ENCODE results near the gene SUPT4H1. TPM values are rescaled to one million over a fixed set of nuclear protein-coding genes. Genes with fewer than 3 reads are reported as not detected.

The SUPT4H1 gene
- total RNA-seq, 2 donors from 2014 or later = 117 to 147 TPM

DNA sequence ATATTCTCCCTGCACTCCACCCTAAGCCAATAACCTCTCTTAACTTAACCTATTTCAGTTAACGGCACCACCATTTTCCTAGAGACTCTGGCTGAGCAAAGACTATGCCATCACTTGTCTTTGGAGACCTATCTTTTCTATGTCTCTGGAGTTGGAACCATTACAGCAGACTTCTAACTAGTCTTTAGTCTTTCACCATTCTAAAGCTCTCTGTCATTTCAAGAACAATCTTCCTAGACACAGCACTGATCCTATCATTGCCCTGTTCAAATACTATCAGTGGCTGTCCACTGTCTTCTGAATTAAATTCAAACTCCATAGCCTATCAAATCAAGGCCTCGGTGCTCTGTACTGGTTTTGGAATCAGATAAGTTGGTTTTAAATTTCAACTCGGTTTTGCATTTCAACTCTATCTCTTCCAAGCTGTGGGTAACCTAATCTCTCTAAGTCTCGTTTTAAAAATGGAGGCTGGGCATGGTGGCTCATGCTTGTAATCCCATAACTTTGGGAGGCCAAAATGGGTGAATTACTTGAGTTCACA, 33.4 kb upstream of the SUPT4H1 start:
- H3K4me3 Mint-ChIP-seq = no peak overlapping the region
- H3K4me1 Mint-ChIP-seq = peaks cover 11% of the 10 kb centered on the region
- no peak overlapping the region for H3K27ac Mint-ChIP-seq
- H3K27me3 Mint-ChIP-seq = no peaks in the 10 kb centered on the region
- no peaks in the 10 kb centered on the region for H3K9me3 Mint-ChIP-seq
- no peaks in the 10 kb centered on the region for H3K36me3 Mint-ChIP-seq (ENCODE audit: low read depth)
- no peak for ATAC-seq (replicated peaks)

DNA sequence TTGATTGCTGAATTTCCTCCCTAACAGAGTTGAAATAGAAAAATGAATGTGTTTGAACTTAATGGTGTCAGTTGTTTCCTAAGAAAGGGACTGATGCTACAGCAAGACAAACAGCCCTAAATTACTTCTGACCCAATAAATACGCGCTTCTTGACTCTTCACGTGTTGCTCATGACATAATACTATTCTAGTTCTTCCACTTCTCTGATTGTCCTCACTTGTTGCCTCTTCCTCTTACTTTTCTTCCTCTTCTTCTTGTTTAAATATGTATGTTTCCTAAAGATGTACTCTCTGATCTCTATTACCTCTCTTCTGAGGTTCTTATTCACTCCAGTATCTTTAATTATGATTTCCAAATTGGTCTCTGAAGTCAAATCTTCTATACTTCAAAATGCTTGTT, 32.9 kb upstream of the SUPT4H1 start:
- Mint-ChIP-seq H3K9me3 (no peaks in the 10 kb centered on the region), H3K27ac (no peak overlapping the region), H3K4me3 (no peak overlapping the region), H3K36me3 (ENCODE audit: low read depth) (no peaks in the 10 kb centered on the region), H3K27me3 (no peaks in the 10 kb centered on the region), H3K4me1 (peaks cover 11% of the 10 kb centered on the region)
- no peak for ATAC-seq (replicated peaks)

DNA sequence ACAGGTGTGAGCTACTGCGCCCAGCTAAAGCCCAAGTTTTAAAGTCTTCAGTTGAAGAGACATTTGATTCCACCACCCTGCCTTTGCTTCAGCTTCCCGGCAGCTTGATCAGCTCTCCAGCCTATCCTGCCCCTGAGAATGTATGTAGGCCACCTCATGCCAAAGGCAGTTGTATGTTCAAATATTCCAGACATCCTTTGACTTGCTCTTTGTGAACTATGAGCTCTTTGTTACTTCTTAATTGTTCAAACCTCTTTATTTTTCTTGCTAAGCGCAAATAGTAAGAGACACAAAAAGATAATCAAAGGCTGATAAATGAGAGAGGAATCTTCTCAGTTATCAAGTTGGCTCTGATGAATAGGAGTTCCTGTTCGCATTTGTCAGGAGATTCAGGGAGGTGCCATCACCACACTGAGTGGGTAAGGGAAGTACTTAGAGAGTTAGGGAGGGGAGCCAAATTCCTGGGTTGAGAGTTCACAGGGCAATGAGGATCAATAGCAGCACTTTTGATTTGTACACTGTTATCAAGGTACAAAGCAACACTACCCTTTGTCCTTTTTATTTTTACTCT, 32.0 kb upstream of the SUPT4H1 start:
- Mint-ChIP-seq H3K4me1 (peaks cover 17% of the 10 kb centered on the region), H3K27ac (no peak overlapping the region), H3K4me3 (no peak overlapping the region), H3K36me3 (ENCODE audit: low read depth) (no peaks in the 10 kb centered on the region), H3K27me3 (no peaks in the 10 kb centered on the region), H3K9me3 (no peaks in the 10 kb centered on the region)
- ATAC-seq (replicated peaks) = no peak

DNA sequence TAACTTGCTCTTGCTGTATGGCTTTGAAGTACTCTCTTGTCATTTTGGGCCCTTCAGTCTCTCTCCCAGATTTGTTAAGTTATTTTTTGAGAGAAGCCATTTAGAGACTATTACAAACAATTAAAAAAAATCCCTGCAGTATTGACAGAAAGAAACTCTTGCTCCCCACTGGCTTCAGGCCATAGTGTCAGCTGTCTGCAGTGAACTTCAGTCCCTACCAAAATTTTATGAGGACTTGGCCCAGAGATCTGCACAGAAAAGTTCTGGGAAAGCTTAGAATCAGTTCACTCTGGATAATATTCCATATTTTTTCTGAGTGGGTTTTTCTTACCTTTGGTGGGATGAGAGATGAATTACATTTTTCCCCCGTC, 30.9 kb upstream of the SUPT4H1 start:
- H3K36me3 Mint-ChIP-seq (ENCODE audit: low read depth) = no peaks in the 10 kb centered on the region
- H3K9me3 Mint-ChIP-seq = no peaks in the 10 kb centered on the region
- H3K27me3 Mint-ChIP-seq = no peaks in the 10 kb centered on the region
- no peak for ATAC-seq (replicated peaks)
- H3K4me1 Mint-ChIP-seq = peaks cover 17% of the 10 kb centered on the region
- H3K4me3 Mint-ChIP-seq = peak overlapping the region; percentile 33
- H3K27ac Mint-ChIP-seq = peak overlapping the region; percentile 39

- Mint-ChIP-seq H3K9me3 (no peaks in the 10 kb centered on the region), H3K4me3 (peak overlapping the region; percentile 33), H3K4me1 (peaks cover 17% of the 10 kb centered on the region), H3K36me3 (ENCODE audit: low read depth) (no peaks in the 10 kb centered on the region), H3K27ac (peak overlapping the region; percentile 39), H3K27me3 (no peaks in the 10 kb centered on the region)
- peak; percentile 91 for ATAC-seq (replicated peaks)
These were observed 30.3 kb upstream of the SUPT4H1 start for GRCh38 chr17:58382108-58382871.

GRCh38 chr17:58381124-58382035, 29.4 kb upstream of the SUPT4H1 start:
- Mint-ChIP-seq H3K4me1 (peaks cover 17% of the 10 kb centered on the region), H3K9me3 (no peaks in the 10 kb centered on the region), H3K27ac (peak overlapping the region; percentile 65), H3K36me3 (ENCODE audit: low read depth) (no peaks in the 10 kb centered on the region), H3K4me3 (peak overlapping the region; percentile 33), H3K27me3 (no peaks in the 10 kb centered on the region)
- no peak for ATAC-seq (replicated peaks)

DNA sequence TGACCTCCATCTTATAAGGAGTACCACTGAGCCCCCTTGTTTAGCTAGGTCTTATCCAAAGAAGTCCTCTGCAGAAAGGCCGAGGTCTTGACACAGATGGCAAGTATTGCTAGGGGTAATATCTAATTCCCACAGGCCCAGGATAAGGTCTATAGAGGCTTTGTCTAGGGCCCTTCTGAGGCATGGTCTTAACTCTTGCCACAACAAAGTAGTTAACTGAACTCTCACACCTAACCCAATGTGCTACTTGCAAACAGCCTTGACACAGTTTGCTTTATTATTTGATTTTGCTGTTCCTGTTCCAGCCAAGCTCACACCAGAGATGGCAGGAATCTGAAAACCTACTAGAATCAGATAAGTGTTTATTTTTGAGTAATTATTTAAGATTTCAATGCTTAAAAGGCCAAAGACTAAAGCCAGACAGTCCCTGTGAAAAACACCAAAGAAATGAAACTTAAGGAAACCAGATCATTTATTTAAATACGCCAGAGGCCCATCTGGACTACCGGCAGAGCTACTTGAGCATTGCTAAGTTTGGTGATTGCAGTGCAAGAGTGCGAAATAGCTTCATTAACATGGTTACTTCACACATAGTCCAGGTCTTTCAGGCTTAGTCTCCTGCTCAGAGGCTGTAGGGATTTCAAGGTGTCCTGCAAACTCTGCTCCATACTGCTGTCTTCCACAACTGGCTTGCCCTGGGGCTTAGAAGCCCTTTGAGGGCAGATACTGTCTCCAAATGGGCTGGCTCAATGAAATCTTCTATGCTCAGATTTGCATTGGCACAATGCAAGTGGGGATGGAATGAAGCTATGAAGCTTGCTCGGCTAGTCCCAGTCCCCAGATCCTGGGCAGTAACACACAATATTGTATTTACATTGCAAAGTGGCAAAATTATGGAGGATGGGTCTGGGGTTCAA, 28.5 kb upstream of the SUPT4H1 start:
- Mint-ChIP-seq H3K4me3 (no peak overlapping the region), H3K27me3 (no peaks in the 10 kb centered on the region), H3K4me1 (peaks cover 17% of the 10 kb centered on the region), H3K27ac (no peak overlapping the region), H3K9me3 (no peaks in the 10 kb centered on the region), H3K36me3 (ENCODE audit: low read depth) (no peaks in the 10 kb centered on the region)
- no peak for ATAC-seq (replicated peaks)

DNA sequence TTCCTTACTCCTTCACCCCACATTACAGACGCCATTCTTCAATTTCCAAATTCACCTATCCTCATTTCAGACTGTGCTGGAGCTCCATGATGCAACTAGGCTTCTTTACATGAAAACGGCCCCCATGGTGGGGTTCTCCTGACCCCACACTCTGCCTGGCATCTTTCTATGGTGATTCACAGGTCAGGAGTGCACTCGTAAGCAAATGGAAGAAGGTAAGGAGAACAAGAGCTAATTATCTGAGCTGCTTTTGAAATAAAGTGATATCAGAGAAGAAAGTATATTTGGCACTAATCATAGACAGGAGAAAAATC, 27.5 kb upstream of the SUPT4H1 start:
- Mint-ChIP-seq H3K4me1 (peaks cover 17% of the 10 kb centered on the region), H3K4me3 (peak overlapping the region; percentile 45), H3K36me3 (ENCODE audit: low read depth) (no peaks in the 10 kb centered on the region), H3K27ac (peak overlapping the region; percentile 67), H3K9me3 (no peaks in the 10 kb centered on the region), H3K27me3 (no peaks in the 10 kb centered on the region)
- no peak for ATAC-seq (replicated peaks)

- Mint-ChIP-seq H3K4me3 (peak overlapping the region; percentile 45), H3K27me3 (no peaks in the 10 kb centered on the region), H3K36me3 (ENCODE audit: low read depth) (no peaks in the 10 kb centered on the region), H3K4me1 (peaks cover 17% of the 10 kb centered on the region), H3K9me3 (no peaks in the 10 kb centered on the region), H3K27ac (peak overlapping the region; percentile 67)
- no peak for ATAC-seq (replicated peaks)
These were observed 26.9 kb upstream of the SUPT4H1 start for GRCh38 chr17:58378733-58379510.

- H3K4me1 Mint-ChIP-seq = peaks cover 16% of the 10 kb centered on the region
- no peak for ATAC-seq (replicated peaks)
- H3K27me3 Mint-ChIP-seq = no peaks in the 10 kb centered on the region
These were observed 25.7 kb upstream of the SUPT4H1 start for GRCh38 chr17:58377661-58378060.

DNA sequence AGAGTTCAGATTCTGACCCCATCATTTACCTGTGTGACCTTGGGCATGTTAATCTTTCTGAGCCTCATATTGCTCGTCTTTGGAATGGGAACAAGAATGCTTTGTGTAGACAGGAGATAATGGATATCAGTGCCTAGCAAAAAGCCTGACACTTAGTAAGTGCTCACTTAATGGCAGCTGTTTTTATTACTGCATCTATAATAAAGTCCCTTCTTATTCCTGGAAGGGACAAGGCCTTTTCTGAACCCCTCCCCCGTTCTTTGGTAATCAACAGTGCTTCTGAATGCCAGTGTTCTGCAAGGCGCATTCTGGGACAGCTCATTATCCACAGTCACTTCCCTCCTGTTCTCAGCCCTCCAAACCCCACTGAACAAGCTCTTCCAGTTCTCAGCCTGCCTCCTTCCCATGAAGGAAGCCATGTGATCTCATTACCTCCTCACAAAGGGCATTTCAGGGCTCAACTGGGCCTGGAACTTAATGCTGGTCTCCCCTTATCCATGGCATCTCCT, 25.1 kb upstream of the SUPT4H1 start:
- H3K4me1 Mint-ChIP-seq = peaks cover 11% of the 10 kb centered on the region
- ATAC-seq (replicated peaks) = no peak
- H3K4me3 Mint-ChIP-seq = no peak overlapping the region
- H3K9me3 Mint-ChIP-seq = no peaks in the 10 kb centered on the region
- H3K36me3 Mint-ChIP-seq (ENCODE audit: low read depth) = no peaks in the 10 kb centered on the region
- no peaks in the 10 kb centered on the region for H3K27me3 Mint-ChIP-seq
- H3K27ac Mint-ChIP-seq = no peak overlapping the region

More at GRCh38 chr17:58377661-58378060, 25.7 kb upstream of the SUPT4H1 start:
- no peak overlapping the region for H3K4me3 Mint-ChIP-seq
- H3K9me3 Mint-ChIP-seq = no peaks in the 10 kb centered on the region
- no peaks in the 10 kb centered on the region for H3K36me3 Mint-ChIP-seq (ENCODE audit: low read depth)
- H3K27ac Mint-ChIP-seq = no peak overlapping the region

- peaks cover 7% of the 10 kb centered on the region for H3K4me1 Mint-ChIP-seq
- ATAC-seq (replicated peaks) = no peak
- H3K9me3 Mint-ChIP-seq = no peaks in the 10 kb centered on the region
- H3K36me3 Mint-ChIP-seq (ENCODE audit: low read depth) = no peaks in the 10 kb centered on the region
- no peak overlapping the region for H3K27ac Mint-ChIP-seq
- H3K4me3 Mint-ChIP-seq = no peak overlapping the region
- H3K27me3 Mint-ChIP-seq = no peaks in the 10 kb centered on the region
These were observed 24.5 kb upstream of the SUPT4H1 start for GRCh38 chr17:58376472-58377000.

- peaks cover 7% of the 10 kb centered on the region for H3K4me1 Mint-ChIP-seq
- H3K36me3 Mint-ChIP-seq (ENCODE audit: low read depth) = no peaks in the 10 kb centered on the region
- H3K27ac Mint-ChIP-seq = no peak overlapping the region
- no peaks in the 10 kb centered on the region for H3K27me3 Mint-ChIP-seq
- H3K9me3 Mint-ChIP-seq = no peaks in the 10 kb centered on the region
- H3K4me3 Mint-ChIP-seq = no peak overlapping the region
- ATAC-seq (replicated peaks) = no peak
These were observed 23.8 kb upstream of the SUPT4H1 start for GRCh38 chr17:58375811-58376210.

Measured in activated T-helper 17 cell treated with anti-CD3 and anti-CD28 coated beads, Interleukin-2, amount 50 U/mL, for 72 hours (primary cell).